Globus pallidus (tissue), 1 donor: ENCODE data around the gene SFXN1.
A peak's percentile ranks its signal among the peaks of the same experiment; 100 is the strongest.

Experiments
- DNase-seq: peaks from one replicate; pipeline ENCODE4 v3.0.0-alpha.2; 2015; ENCODE audit warnings: low spot score

SFXN1 gene

DNA sequence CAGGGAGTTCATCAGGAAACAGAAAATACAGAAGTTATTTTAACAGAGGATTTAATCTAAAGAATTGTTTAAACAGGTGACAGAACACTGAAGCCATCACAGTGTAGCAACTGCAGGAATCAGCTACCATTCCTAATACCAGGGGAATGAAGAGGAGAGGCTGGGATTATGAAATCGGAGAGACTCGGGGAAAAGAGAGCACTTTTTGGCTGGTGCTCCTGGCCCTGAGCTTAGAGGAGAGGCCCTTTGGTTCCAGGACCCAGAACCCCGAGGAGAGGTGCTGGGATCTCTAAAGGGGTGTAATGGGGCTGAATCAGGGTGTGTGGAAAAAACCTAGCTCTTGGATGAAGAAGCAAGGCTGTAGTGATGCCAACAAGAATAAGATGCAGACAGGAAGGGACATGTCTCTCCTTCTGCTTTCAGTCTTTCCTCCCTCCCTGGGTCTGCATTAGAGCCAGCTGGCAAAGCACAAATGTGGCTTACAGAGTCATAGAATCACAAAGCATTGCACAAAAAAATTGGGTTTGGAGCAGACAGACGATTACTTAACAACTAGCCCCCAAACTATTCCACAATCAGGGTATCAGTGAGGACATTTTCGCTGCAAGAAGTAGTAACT lies 11.6 kb upstream of the SFXN1 start:
- no peak for DNase-seq

DNA sequence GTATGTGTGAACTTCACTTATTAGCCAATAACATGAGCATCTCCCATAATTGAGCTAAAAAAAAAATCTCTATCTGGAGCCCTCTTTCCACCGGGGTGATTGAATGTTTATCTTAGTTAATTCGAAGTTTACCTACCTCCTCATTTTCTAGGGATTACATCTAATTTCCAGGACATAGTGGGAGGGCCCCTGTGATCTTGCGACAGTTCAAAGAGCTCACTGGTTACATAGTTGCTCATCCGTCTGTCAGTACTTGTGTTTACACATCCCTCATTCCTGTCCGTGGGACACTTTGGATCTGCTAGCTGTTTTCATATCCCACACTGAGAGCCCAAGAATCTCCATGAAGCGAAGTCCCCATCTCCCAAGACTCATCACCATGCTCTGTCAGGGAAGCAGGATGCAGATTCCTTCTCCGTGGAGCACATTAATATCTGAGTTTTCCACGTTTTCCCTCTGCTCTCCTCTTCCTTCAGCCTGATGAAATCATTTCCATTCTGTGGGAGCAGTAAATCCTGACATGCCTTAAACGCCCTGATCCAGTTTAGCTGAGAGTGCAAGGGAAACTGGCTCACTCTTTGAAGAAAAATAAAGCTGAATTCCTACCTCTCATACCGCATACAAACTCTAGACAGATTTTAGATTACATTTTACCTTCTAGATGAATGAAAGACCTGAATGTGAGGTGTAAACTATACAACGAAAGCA lies 10.2 kb upstream of the SFXN1 start:
- DNase-seq: no peak

DNA sequence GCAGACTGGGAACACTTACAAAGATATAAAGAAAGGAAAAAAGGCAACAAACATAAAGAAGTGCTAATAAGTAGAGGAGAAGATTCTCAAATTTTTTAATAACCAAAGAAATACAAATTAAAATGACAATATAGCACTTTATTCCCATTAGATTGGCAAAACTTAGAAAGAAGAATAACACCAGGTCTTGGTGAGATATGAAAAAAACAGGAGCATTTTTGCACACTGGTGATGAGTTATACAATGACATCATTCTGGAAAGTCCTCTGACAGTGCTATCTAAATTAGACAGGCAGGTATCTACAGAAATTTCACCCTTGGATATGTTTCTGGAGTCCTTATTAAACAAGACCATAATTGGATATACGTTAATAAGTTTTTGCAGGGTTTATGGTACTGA lies 9.5 kb upstream of the SFXN1 start:
- DNase-seq: no peak

DNA sequence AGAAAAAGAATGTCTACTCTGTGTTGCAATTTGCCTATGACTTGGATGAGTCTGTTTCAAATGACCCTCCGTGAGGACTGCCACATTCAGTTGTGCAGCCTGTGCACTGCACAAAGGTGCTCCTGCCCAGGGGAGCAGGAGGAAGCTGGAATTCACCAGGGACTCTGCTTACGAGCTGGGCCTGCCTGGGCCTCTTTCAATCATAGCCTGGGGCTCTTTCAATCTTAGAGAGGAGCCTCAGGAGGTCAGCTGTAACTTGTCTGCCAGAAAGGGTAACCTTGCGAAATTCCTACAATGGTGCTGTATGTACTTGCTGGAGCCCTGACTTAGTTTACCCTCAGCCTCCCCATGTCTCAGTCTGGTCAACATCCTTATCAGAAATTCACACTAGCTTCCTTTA lies 8.4 kb upstream of the SFXN1 start:
- no peak for DNase-seq

DNA sequence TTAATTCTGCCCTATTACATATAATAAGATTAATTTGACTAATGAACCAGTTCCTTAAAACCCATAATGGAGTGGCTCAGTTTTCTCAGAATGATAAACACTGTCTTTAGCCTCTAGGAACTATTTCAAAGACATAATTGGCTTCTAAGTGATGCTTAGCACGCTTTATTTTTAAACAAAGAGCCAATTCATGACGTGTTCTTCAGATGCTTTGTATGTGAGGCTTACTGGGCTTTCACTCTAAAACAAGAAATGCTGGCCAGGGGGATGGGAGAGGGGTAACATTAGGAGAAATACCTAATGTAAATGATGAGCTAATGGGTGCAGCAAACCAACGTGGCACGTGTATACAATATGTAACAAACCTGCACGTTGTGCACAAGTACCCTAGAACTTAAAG lies 7.6 kb upstream of the SFXN1 start:
- DNase-seq: peak; percentile 55

DNA sequence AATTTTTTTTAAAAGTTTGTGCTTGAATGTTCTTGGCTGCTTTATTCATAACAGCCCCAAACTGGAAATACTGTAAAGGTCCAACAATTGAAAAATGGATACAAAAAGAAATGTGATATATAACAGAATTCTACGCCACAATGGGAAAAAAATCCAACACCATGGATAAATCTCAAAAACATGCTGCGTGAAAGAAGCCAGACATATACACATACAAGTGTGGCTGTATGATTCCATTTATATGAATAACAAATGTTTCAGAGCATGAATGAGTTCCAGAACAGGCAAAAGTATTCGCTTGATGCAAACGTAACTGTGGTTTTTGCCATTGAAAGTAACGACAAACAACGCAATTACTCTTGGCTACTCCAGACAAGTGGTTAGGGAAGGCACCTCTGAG lies 7.2 kb upstream of the SFXN1 start:
- DNase-seq: no peak

DNA sequence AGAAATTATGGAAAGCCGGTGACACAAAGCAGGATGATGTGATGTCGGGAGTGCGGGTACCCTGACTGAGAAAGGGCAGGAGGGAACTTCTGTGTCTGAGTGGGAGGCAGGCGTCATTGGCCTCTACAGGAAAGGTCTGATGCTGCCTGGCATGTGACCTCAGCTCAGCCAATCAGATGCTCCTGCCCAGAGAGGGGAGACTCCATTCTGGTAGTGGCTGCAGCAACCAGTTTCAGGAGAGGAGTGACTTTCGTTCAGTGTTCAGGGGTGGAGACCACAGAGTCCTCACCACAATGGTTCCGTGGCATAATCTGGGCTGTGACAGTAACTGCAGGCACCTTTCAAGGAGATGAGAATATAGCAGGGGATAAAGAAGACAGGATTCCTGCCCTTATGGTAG lies 6.7 kb upstream of the SFXN1 start:
- no peak for DNase-seq

DNA sequence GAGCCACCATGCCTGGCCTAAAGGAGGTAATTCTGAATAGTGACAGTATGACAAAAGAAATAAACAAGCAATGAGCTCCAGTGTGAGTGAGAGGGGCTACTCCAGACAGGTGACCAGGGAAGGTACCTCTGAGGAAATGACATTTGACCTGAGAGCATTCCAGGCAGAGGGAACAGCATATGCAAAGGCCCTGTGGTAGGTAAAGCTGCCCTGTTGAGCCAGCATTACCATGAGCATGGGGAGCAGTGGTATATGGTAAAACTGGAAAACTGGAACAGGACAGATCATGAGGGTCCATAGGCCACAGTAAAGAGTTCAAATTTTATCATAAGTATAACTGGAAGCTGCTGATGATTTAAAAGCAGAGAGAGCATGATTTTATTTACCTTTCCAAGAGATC lies 6.0 kb upstream of the SFXN1 start:
- DNase-seq: no peak

DNA sequence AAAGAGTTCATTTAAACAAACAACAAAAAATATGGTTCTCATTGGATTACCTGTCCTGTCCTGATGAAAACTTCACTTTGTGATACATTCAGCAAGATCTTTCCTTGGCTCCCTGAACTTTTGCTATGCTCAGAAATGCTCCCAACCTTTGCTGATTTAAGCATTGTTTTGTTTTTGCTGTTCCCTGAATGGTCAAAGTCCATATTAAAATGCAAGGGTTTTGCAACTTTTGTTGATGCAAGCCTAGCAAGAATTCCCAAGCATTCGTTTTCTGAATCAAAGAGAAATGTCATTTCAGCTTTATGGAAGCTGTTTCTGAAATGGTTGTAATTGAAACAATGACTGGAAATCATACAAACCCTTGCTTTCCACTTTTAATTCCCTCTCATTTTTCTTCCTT lies 3.1 kb upstream of the SFXN1 start:
- DNase-seq: no peak

DNA sequence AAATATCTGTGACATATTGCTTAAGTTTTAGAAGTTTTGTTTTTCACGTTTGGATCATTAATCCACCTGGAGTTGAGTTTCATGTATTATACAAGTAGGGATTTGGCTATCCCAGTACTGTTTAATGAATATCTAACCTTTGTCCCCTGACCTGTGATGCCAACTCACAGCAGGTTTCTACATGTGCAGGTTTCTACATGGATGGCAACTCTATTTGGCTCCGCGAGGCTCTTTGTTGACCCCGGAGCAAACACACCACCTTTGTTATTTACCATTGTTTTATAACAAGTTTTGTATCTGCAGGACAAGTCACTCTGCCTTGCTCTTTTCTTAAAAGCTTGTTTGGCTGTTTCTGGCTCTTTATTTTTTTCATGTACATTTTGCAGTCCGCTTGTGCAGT lies 920 bp upstream of the SFXN1 start:
- no peak for DNase-seq

DNA sequence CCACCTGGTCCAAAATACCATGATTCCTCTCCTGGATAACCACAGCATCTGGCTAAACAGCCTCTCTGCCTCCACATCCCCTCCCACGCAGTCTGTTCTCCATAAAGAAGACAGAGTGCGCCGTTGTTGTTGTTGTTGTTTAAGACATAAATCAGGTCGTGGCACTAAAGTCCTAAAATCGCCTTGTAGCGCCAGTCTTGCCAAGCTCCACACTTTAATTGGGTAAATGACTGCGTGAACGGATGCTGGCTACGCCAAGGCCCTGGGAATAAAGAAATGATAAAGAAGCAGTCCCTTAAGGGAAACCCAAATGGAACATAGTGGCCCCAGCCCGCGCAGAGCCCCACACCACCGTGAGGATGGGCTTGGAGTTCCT lies 364 bp upstream of the SFXN1 start:
- no peak for DNase-seq

DNA sequence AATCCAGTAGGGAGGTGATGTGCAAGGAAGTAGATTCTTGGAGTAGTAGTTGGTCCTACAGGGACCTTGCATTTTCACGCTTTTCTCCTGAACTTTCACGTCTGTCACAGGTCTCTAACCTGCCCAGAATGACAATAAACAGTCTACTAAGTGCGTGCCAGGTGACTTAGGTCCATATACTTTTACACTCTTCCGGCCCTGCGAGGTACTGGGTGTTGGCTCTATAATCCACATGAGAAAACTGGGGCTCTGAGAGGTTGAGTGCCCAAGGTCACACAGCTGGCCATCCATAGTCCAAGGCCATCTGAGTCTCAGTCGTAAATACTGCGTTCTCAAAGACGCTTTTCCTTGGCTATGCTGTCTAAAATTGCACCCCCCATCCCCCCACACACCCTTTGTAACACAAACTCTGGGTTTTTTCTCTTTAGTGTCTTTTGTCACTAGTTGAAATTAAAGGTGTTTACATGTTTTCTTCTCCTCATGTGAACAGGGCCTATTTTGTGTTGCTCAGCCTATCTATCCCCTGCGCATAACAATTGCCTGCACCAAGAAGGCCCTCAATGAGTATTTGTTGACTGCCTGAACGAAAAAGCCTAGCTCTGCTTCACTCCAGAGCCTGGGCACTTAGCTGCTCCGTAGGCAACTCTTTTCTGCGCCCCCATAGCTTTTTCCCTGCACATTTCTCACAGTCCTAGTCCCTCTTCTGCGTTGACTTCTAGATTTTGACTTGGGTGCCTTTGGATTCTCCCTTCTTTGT lies 943 bp downstream of the SFXN1 start:
- peak; percentile 20 for DNase-seq

DNA sequence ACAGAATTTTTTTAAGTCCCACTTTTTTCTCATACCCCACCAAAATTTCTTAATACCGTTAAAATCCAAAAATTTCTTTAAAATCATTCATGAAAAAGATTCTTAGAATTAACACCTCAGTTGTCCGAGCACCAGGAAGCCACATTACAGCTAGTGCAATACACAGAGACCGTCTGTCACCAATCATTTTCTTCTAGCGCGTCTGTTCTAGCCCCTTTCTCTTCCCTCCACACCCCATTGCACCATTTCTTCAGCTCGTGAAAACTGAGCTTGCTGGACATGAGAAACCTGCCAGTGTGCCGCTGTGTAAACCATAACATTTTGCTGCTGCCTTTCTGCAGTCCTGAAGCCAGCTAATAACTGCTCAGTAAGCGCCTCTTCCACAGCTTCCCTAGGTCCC lies 5.0 kb downstream of the SFXN1 start:
- no peak for DNase-seq

DNA sequence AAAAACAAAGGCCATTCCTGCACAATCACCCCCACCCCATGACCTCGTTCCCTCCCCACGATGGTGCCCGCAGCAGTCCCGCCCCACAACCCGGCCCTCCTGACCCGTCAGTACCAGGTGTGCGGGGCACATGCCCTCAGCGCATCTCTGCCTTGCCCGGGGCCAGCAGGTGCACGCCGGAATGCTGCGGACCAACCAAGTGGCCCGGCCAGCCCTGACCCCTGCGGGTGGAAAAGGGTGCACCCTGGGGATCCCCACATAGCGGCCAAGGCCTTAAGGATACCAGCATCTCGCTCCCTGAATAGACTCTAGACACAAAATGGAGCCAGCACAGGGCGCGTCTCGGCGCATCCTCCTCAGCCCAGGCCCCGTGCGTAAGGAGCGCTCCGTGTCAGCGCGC lies 6.0 kb downstream of the SFXN1 start:
- no peak for DNase-seq

DNA sequence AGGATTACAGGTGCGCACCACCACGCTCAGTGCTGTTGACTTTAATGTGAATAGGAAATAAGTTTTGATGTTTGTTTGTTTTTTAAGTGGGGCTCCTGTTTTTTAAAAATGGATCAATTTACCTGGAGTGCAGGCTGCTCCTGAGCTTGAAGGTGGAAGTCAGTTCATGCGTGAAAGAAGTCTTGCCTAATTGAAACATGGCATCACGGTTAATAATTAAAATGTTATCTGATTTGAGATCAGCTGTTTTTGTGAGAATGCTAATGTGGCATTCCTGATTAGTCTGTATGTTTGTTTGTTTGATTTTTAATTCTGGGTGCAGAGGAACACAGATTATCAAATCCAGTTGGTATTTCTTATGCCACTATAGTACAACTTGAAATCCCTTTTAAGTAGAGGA lies 6.5 kb downstream of the SFXN1 start:
- DNase-seq: no peak

DNA sequence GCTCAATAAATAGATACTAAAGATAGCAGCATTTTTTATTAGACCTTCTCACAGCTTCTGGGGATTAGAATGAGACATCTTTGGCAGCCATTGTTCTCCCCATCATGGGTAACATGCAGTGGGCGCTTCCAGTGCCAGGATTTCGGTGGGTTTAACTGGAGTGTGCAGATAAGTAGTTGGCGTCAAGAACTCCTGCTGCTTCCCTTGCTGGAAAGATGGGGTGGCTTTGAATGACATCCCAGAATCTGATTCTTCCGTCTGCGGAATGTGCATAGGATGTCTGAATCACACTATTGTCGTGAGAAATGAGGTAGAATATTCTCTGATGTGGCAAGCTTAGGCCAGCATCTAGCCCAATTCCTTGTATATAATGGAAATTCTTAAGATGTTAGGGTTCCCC lies 7.3 kb downstream of the SFXN1 start:
- DNase-seq: no peak

DNA sequence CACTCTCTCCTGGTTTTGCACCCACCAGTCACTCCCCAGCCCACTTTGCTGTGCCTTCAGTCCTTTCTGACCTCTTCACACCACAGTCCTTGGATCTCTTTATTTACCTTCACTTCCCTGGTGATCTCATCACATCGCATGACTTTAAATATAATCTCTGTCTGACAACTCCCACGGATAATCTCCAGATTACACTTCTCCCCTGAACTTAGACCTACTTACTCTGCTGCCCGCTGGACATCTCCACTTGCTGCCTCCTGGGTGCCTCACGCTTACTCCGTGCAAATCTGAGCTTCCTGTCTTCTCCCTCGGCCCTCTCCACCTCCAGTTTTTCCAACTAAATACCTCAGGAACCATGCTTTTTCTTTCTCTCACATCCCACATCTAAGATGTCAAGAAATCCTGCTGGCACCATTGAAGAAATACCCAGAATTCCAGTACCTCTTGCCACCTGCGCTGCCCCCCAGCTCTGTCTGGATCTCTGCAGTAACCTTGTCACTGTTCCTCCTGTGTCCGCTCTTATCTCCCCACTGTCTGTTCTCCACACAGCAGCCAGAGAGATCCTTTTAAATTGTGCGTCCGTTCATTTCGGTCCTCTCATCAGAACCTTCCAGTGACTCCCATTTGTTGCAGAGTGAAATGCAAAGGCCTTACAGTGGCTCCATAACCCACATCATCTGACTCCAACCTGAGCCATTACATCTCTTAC lies 9.3 kb downstream of the SFXN1 start:
- DNase-seq: no peak

DNA sequence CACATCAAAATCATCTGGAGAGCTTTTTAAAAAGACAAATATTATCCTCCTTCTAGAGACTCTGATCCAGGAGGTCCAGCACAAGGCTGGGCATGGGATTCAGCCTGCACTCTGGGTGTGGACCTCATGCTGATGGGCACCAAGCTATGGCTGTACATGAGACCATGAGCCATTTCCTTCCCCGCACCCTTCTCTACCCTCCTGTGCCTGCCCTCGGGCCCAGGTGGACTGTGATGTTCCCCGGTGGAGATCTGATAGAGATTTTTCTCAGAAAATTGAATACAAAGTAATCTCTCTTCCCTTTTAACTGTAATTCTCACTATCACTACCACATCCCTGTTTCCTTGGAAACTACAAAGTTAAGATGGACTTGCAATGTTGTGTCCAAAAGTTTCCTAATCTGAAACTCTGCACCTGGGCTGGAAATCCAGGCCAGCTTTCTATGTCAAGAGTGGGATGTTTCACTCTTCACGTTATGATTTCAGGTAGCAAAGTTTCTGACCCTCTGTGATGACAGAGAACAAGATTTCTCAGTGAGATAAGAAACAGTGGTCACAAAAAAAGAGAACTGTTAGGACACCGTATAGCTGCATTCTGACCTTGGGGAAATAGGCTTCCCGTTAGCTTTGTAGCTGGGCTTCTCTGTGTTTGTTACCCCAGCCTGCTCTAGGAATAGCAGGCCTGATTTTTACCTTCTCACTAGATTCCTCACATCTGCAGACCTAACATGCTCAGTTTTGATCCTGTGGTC lies 11.5 kb downstream of the SFXN1 start:
- no peak for DNase-seq

DNA sequence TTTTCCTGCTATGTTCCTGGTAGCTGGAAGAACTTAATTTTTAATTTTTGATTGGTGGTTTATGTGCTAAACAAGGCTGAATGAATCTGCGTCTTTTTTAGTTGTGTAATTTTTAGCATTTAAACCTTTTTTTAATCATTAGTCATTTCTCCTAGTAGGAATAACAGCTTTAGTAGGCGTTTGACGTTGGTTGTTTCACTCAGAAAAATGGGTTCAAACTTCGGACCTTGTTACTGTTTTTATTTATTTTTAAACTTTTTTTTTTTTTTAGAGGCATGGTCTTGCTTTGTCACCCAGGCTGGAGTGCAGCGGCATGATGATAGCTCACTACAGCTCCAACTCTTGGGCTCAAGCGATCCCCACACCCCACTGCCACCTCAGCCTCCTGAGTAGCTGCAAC lies 12.9 kb downstream of the SFXN1 start:
- no peak for DNase-seq

DNA sequence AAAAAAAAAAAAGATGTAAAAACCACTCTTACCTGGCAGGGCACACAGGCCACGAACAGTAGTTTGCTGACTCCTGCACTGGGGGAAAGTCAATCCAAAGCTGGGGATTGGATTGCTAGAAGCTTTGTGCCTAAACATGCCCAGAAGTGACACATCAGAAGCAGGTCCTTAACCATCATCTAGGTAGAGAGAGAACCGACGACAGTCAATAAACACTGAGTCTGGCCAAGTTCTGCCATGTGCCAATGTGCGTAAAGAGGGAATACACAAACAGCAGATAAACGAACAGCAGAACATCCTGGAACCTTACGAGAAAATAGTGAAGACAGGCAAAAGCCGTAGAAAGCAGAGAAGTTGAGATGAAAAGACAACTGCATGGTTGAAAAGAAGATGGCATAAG lies 14.9 kb downstream of the SFXN1 start:
- no peak for DNase-seq

DNA sequence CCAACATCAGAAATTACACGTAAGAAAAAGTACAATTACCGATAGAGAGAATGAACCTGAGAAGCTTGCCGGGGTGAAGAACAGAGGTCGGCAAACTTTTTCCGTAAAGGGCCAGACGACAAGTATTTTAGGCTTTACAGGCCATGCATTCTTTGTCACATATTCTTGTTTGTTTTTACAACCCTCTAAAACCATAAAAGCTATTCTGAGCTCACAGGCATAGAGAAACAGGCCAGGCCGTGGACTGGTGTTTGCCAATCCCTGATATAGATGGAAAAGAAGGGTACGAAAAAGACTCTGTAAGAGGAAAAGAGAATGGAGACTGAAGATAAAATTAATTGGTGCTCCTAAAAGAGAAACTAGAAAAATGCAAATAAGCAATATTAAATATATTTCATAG lies 15.4 kb downstream of the SFXN1 start:
- DNase-seq: no peak
